Esophagus (tissue), 2 donors: Measurements from ENCODE around the gene SYCP1. TPM values are rescaled to one million over a fixed set of nuclear protein-coding genes. Genes with fewer than 3 reads are reported as not detected.
"Not testable (repeated sequence)": the region's sequence is repeated elsewhere in the genome, so short reads cannot be mapped to it uniquely, and the experiment has no call there.

ENCODE experiments used
- H3K27ac ChIP-seq, 2 donors: one replicate each; pipeline ENCODE4 v1.5.1; 2013; ENCODE audit warnings: low read depth in 2 of 2, mild to moderate bottlenecking in 2 of 2, inconsistent platforms in 1 of 2, low read length in 1 of 2, moderate library complexity in 1 of 2
- H3K27me3 ChIP-seq, 2 donors: one replicate each; pipeline ENCODE4 v1.6.1; 2013; ENCODE audit warnings: low read length in 2 of 2, control low read depth in 1 of 2, mild to moderate bottlenecking in 1 of 2; ENCODE audit not compliant: insufficient read depth in 2 of 2, control insufficient read depth in 1 of 2
- H3K36me3 ChIP-seq, 2 donors: one replicate each; pipeline ENCODE4 v1.6.1; 2013; ENCODE audit warnings: low read length in 1 of 2; ENCODE audit not compliant: control insufficient read depth in 2 of 2, insufficient read depth in 2 of 2
- H3K4me1 ChIP-seq, 2 donors: one replicate each; pipeline ENCODE4 v1.6.1; 2013; ENCODE audit warnings: low read length in 1 of 2; ENCODE audit not compliant: control insufficient read depth in 2 of 2, insufficient read depth in 2 of 2
- H3K4me3 ChIP-seq, 2 donors: one replicate each; pipeline ENCODE4 v1.5.1; 2013; ENCODE audit warnings: low read length in 2 of 2, mild to moderate bottlenecking in 2 of 2, low read depth in 1 of 2, moderate library complexity in 1 of 2
- H3K9me3 ChIP-seq, 2 donors: one replicate each; pipeline ENCODE4 v1.6.1; 2013; ENCODE audit warnings: mild to moderate bottlenecking in 2 of 2, low read depth in 1 of 2, low read length in 1 of 2, moderate library complexity in 1 of 2; ENCODE audit not compliant: control insufficient read depth in 2 of 2, insufficient read depth in 1 of 2
- WGBS, 2 donors: extraction: QIAGEN DNeasy Blood & Tissue Kit; methylation state at CpG; one replicate each; pipeline ENCODE4 v1.1.7; 2013; 5-methylcytosine and 5-hydroxymethylcytosine counted together
- polyA plus RNA-seq, 2 donors: library from polyadenylated mRNA; stranded (reverse); fragments of 200-250 nt; gene quantifications; one replicate each; pipeline ENCODE4 v1.2.3, GENCODE V29; 2013
- donor health status: healthy with polysubstance abuse.
- donor health status: Bipolar disorder and iron deficiency.

SYCP1 gene
- polyA plus RNA-seq, 2 donors = not detected

DNA sequence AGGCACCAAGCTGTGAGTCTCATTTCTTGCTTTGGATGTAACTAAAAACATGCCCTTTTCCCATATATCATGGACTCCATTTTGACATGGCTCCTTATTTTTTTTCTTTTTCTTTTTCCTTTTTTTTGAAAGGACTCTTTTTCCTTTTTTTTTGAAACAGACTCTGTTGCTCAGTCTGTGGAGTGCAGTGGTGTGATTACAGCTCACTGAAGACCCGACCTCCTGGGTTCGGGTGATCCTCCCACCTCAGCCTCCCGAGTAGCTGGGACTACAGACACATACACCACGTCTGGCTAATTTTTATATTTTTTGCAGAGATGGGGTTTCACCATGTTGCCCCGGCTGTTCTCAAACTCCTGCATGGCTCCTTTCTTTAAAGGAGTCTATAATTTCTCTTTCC lies 10.4 kb upstream of the SYCP1 start:
- no peaks in the 10 kb centered on the region for H3K36me3 ChIP-seq
- 83% methylated on average over 5 of the region's 5 CpGs for WGBS, 2 donors
- H3K4me1 ChIP-seq = no peaks in the 10 kb centered on the region
- H3K9me3 ChIP-seq = no peaks in the 10 kb centered on the region
- H3K27ac ChIP-seq = no peak overlapping the region
- H3K4me3 ChIP-seq = no peak overlapping the region
- no peaks in the 10 kb centered on the region for H3K27me3 ChIP-seq

GRCh38 chr1:114853584-114853983 lies 1.1 kb upstream of the SYCP1 start:
- Histone ChIP-seq H3K4me1 (no peaks in the 10 kb centered on the region), H3K9me3 (no peaks in the 10 kb centered on the region), H3K27me3 (peaks cover 0 to 2% of the 10 kb centered on the region in 2 donors), H3K36me3 (no peaks in the 10 kb centered on the region), H3K4me3 (no peak overlapping the region), H3K27ac (no peak overlapping the region)
- WGBS, 2 donors = 90 to 92% methylated on average over 15 of the region's 15 CpGs

GRCh38 chr1:114861384-114861783 lies 6.7 kb downstream of the SYCP1 start:
- H3K4me1 ChIP-seq = no peaks in the 10 kb centered on the region
- H3K36me3 ChIP-seq = no peaks in the 10 kb centered on the region
- H3K27ac ChIP-seq = no peak overlapping the region
- H3K27me3 ChIP-seq = no peaks in the 10 kb centered on the region
- H3K9me3 ChIP-seq = no peaks in the 10 kb centered on the region
- no peak overlapping the region for H3K4me3 ChIP-seq
- WGBS, 2 donors = 61 to 68% methylated on average over 3 of the region's 3 CpGs

- H3K4me1 ChIP-seq = peaks cover 0 to 5% of the 10 kb centered on the region in 2 donors
- no peak overlapping the region for H3K4me3 ChIP-seq
- H3K27me3 ChIP-seq = no peaks in the 10 kb centered on the region
- H3K27ac ChIP-seq = no peak overlapping the region
- H3K36me3 ChIP-seq = no peaks in the 10 kb centered on the region
- H3K9me3 ChIP-seq = no peaks in the 10 kb centered on the region
- WGBS, 2 donors = 76 to 80% methylated on average over 11 of the region's 11 CpGs
Observed at GRCh38 chr1:114892194-114892918, 37.7 kb downstream of the SYCP1 start.

DNA sequence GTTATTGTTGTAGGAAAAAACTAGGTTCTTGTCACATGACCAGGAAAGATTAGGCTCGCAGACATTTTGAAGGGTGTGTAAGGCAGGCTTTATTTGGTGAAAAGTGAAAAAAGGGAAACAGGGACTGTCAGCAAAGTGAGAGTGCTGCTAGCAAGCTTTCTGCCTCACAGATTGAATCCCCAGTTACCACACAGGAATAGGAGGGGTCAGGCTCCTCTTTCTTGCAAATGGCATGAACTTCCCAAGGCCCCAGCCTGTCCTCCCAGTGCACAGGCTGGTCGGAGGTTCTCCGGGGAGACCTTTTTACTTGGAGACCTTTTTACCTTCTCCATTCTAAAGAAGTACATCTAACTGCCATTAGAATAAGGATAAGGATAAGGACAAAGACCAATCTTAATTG lies 42.1 kb downstream of the SYCP1 start:
- Histone ChIP-seq H3K9me3 (no peaks in the 10 kb centered on the region), H3K36me3 (no peaks in the 10 kb centered on the region), H3K27me3 (no peaks in the 10 kb centered on the region), H3K4me1 (peaks cover 0 to 5% of the 10 kb centered on the region in 2 donors), H3K4me3 (no peak overlapping the region), H3K27ac (no peak overlapping the region)
- 59 to 62% methylated on average over 3 of the region's 3 CpGs for WGBS, 2 donors

GRCh38 chr1:114901814-114902213 lies 47.2 kb downstream of the SYCP1 start:
- H3K27ac ChIP-seq = no peak overlapping the region
- H3K27me3 ChIP-seq = no peaks in the 10 kb centered on the region
- WGBS, 2 donors = 36 to 45% methylated on average over 9 of the region's 9 CpGs
- H3K36me3 ChIP-seq = no peaks in the 10 kb centered on the region
- H3K4me1 ChIP-seq = no peaks in the 10 kb centered on the region
- no peak overlapping the region for H3K4me3 ChIP-seq
- H3K9me3 ChIP-seq = no peaks in the 10 kb centered on the region

DNA sequence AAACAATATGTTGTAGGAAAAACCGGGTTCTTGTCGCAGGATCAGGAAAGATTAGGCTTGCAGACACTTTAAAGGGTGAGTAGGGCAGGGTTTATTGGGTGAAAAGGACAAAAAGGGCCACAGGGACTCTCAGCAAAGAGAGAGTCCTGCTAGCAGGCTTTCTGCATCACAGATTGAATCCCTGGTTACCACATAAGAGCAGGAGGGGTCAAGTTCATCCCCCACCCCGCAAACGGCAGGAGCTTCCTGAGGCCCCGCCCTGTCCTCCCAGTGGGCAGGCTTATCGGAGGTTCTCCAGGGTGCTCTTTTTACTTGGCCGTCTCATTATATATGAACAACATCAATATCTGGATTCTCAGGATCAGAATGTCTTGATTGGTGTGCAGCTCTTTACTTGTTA lies 47.7 kb downstream of the SYCP1 start:
- H3K4me1 ChIP-seq = no peaks in the 10 kb centered on the region
- H3K9me3 ChIP-seq = no peaks in the 10 kb centered on the region
- H3K4me3 ChIP-seq = no peak overlapping the region
- no peaks in the 10 kb centered on the region for H3K36me3 ChIP-seq
- no peaks in the 10 kb centered on the region for H3K27me3 ChIP-seq
- 47 to 54% methylated on average over 7 of the region's 7 CpGs for WGBS, 2 donors
- no peak overlapping the region for H3K27ac ChIP-seq

DNA sequence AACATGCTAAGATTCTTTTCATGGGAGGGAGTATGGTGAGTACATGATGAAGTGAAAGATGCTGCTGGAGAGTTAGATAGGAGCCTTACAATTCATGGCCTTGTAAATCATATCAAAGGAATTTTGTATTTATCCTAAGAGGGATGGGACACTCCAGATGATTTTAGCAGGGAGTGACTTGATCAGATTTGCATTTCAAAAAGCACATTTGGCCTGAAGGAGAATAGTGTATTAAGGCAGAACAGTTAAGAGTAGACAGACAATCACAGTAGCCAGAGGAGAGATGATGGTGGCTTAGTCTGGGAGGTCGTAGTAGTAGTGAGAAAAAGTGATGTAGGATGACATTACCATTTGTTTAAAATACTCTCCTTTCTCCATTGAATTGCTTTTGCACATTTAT lies 48.8 kb downstream of the SYCP1 start:
- Histone ChIP-seq H3K36me3 (no peaks in the 10 kb centered on the region), H3K4me1 (no peaks in the 10 kb centered on the region), H3K27me3 (no peaks in the 10 kb centered on the region), H3K9me3 (no peaks in the 10 kb centered on the region), H3K27ac (no peak overlapping the region), H3K4me3 (no peak overlapping the region)
- WGBS, 2 donors = 63 to 77% methylated on average over 1 of the region's 1 CpG

- not testable (repeated sequence) for H3K27ac ChIP-seq, H3K27me3 ChIP-seq, H3K9me3 ChIP-seq, H3K36me3 ChIP-seq, H3K4me1 ChIP-seq, H3K4me3 ChIP-seq
- WGBS, 2 donors = 49 to 56% methylated on average over 4 of the region's 4 CpGs
Observed at GRCh38 chr1:114915720-114916119, 61.1 kb downstream of the SYCP1 start.

DNA sequence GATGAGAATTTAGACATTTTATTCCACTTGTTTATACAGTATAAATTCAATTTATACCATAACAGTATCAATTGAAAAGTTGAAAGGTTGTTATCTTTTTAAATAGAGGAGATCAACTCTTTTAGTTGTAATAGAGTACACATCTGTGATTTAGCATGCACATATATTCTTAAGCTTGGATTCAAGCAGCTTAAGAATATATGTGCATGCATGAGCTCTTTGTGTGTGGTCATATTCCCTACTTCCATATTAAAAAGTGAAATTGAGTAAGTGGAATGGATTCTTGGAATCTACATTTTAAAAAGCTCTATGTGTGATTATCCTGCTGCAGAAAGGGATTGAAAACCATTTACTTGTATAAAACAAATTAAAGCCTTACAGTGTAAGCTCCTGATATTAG lies 71.9 kb downstream of the SYCP1 start:
- Histone ChIP-seq H3K27ac (no peak overlapping the region), H3K9me3 (no peaks in the 10 kb centered on the region)

More for the DNA sequence above, 71.9 kb downstream of the SYCP1 start:
- Histone ChIP-seq H3K4me1 (no peaks in the 10 kb centered on the region), H3K4me3 (no peak overlapping the region), H3K27me3 (no peaks in the 10 kb centered on the region), H3K36me3 (no peaks in the 10 kb centered on the region)
